ENCODE measurements around the gene ABHD5. TPM values are rescaled to one million over a fixed set of nuclear protein-coding genes. Genes with fewer than 3 reads are reported as not detected.
A peak's percentile ranks its signal among the peaks of the same experiment; 100 is the strongest.

ABHD5 gene
- total RNA-seq, 1 experiment from 2014 or later = 29.5 TPM

DNA sequence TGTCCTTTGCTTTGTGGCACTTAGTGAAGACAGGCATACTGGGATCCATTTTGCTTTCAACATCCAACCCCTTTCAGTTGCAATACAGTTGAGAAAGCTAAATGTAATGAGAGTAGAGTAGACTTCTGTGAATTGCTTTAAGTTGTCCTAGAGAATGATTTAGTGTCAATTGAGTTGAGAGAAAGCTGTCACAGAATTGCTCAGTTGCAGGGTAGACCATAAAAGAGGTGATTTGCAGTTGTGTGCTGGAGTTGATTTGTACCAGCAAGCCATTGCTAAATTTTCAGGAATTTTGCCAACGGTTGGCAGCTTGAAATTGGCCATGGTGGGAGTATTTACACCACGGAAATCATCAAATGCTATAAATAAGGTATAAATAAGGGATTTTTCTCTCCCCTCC is 2.2 kb downstream of the ABHD5 start:
- intact Hi-C loops (cut with micrococcal nuclease) = loop anchor here (5.0 kb wide), 1 partner anchor 74 kb away; no protein-coding TSS in a partner anchor
- Histone ChIP-seq H3K4me1 (ENCODE audit: insufficient read depth, low read length) (peaks cover 39% of the 10 kb centered on the region), H3K4me2 (ENCODE audit: low read length) (peak overlapping the region; percentile 97), H3K9me2 (replicated peaks; ENCODE audit: low read length) (no peaks in the 10 kb centered on the region), H3K9ac (ENCODE audit: low read length) (no peak overlapping the region), H4K20me1 (ENCODE audit: low read length) (peaks cover 22% of the 10 kb centered on the region; the same call in 1 of the 2 replicates), H3K9me3 (ENCODE audit: low read length) (no peaks in the 10 kb centered on the region), H3K79me2 (ENCODE audit: low read length) (peaks cover 67% of the 10 kb centered on the region), H3K4me3 (ENCODE audit: low read length) (peak overlapping the region; percentile 86), H2AFZ (ENCODE audit: low read length) (no peak overlapping the region), H3K27ac (ENCODE audit: low read length) (no peak overlapping the region), H3K36me3 (ENCODE audit: low read depth, low read length) (no peaks in the 10 kb centered on the region), H3K27me3 (ENCODE audit: low read length) (no peaks in the 10 kb centered on the region), H3F3A (ENCODE audit: low read length, unreplicated experiment) (no peaks in the 10 kb centered on the region)
- no TSS peak for BruUV-seq (replicated peaks)
- DNase-seq = no peak
- TF ChIP-seq EZH2phosphoT487 (IDR thresholded peaks at IDR 0.05; ENCODE audit: borderline replicate concordance, low read length) = no peak
- no peak for TF ChIP-seq EZH2 (IDR thresholded peaks at IDR 0.05; ENCODE audit: low read length, unreplicated experiment)
- no peak for TF ChIP-seq CTCF (conservative IDR thresholded peaks at IDR 0.05; ENCODE audit: low read depth, low read length)
- ChIA-PET POLR2A (ENCODE audit: unreplicated experiment) (no interaction called here), CTCF (interaction anchor here (0.7 kb wide), 1 partner anchor 133 kb away, joined by 5 read pairs; no protein-coding TSS in a partner anchor)
- no peak for ATAC-seq

- no peaks in the 10 kb centered on the region for H3K9me3 ChIP-seq (ENCODE audit: low read length)
- ChIA-PET POLR2A (ENCODE audit: unreplicated experiment) (no interaction called here), CTCF (interaction anchor here (0.7 kb wide), 1 partner anchor 134 kb away, joined by 5 read pairs; no protein-coding TSS in a partner anchor)
- TF ChIP-seq EZH2 (IDR thresholded peaks at IDR 0.05; ENCODE audit: low read length, unreplicated experiment) (no peak), EZH2phosphoT487 (IDR thresholded peaks at IDR 0.05; ENCODE audit: borderline replicate concordance, low read length) (no peak), CTCF (conservative IDR thresholded peaks at IDR 0.05; ENCODE audit: low read depth, low read length) (no peak)
- no peak overlapping the region for H3K9ac ChIP-seq (ENCODE audit: low read length)
- H3K36me3 ChIP-seq (ENCODE audit: low read depth, low read length) = no peaks in the 10 kb centered on the region
- H3K79me2 ChIP-seq (ENCODE audit: low read length) = peaks cover 74% of the 10 kb centered on the region
- no peaks in the 10 kb centered on the region for H3K9me2 ChIP-seq (replicated peaks; ENCODE audit: low read length)
- peaks cover 22% of the 10 kb centered on the region; the same call in 1 of the 2 replicates for H4K20me1 ChIP-seq (ENCODE audit: low read length)
- peak overlapping the region; percentile 97 for H3K4me2 ChIP-seq (ENCODE audit: low read length)
- no peaks in the 10 kb centered on the region for H3K27me3 ChIP-seq (ENCODE audit: low read length)
- no TSS peak for BruUV-seq (replicated peaks)
- H2AFZ ChIP-seq (ENCODE audit: low read length) = no peak overlapping the region
- 0 out of 2 replicates have a peak overlapping the region, but pooled peaks have one; percentile 2 for H3K4me3 ChIP-seq (ENCODE audit: low read length)
- no peak overlapping the region for H3K27ac ChIP-seq (ENCODE audit: low read length)
- no peak for DNase-seq
- H3F3A ChIP-seq (ENCODE audit: low read length, unreplicated experiment) = no peaks in the 10 kb centered on the region
- peaks cover 39% of the 10 kb centered on the region for H3K4me1 ChIP-seq (ENCODE audit: insufficient read depth, low read length)
- intact Hi-C loops (cut with micrococcal nuclease) = loop anchor here (5.0 kb wide), 1 partner anchor 74 kb away; no protein-coding TSS in a partner anchor
- no peak for ATAC-seq
Measured at GRCh38 chr3:43693594-43693993, 2.9 kb downstream of the ABHD5 start.

- peaks cover 85% of the 10 kb centered on the region for H3K79me2 ChIP-seq (ENCODE audit: low read length)
Measured at GRCh38 chr3:43695443-43695842, 4.7 kb downstream of the ABHD5 start.

More at GRCh38 chr3:43695443-43695842, 4.7 kb downstream of the ABHD5 start:
- Histone ChIP-seq H3K9me3 (ENCODE audit: low read length) (no peaks in the 10 kb centered on the region), H3K27ac (ENCODE audit: low read length) (no peak overlapping the region), H3F3A (ENCODE audit: low read length, unreplicated experiment) (no peaks in the 10 kb centered on the region), H3K36me3 (ENCODE audit: low read depth, low read length) (no peaks in the 10 kb centered on the region; the same call in 1 of the 2 replicates), H3K27me3 (ENCODE audit: low read length) (no peaks in the 10 kb centered on the region), H3K4me3 (ENCODE audit: low read length) (no peak overlapping the region), H3K9ac (ENCODE audit: low read length) (no peak overlapping the region), H4K20me1 (ENCODE audit: low read length) (peaks cover 22% of the 10 kb centered on the region; the same call in 1 of the 2 replicates), H2AFZ (ENCODE audit: low read length) (no peak overlapping the region), H3K4me2 (ENCODE audit: low read length) (no peak overlapping the region), H3K4me1 (ENCODE audit: insufficient read depth, low read length) (peaks cover 28% of the 10 kb centered on the region), H3K9me2 (replicated peaks; ENCODE audit: low read length) (no peaks in the 10 kb centered on the region)
- ChIA-PET POLR2A (ENCODE audit: unreplicated experiment) (no interaction called here), CTCF (no interaction called here)
- intact Hi-C loops (cut with micrococcal nuclease) = no loop called here
- ATAC-seq (no peak), DNase-seq (peak; percentile 17)
- TF ChIP-seq EZH2 (IDR thresholded peaks at IDR 0.05; ENCODE audit: low read length, unreplicated experiment) = no peak
- no peak for TF ChIP-seq CTCF (conservative IDR thresholded peaks at IDR 0.05; ENCODE audit: low read depth, low read length)
- TF ChIP-seq EZH2phosphoT487 (IDR thresholded peaks at IDR 0.05; ENCODE audit: borderline replicate concordance, low read length) = no peak
- BruUV-seq (replicated peaks) = no TSS peak
